B cell (primary cell): ENCODE data around the gene SERPINE2. TPM values are rescaled to one million over a fixed set of nuclear protein-coding genes. Genes with fewer than 3 reads are reported as not detected.

Experiments used
- ATAC-seq: fragments of 200-7000 bp; cut with Tn5 transposase; one replicate; pipeline ENCODE4 v1.10.0; 2021; ENCODE audit warnings: low read depth, mild to moderate bottlenecking, moderate number of reproducible peaks, moderate library complexity
- CTCF ChIA-PET: fragments of 350-600 bp; sonication (Branson Sonifier 250); formaldehyde crosslinking; loops from one replicate; lab custom pipeline; 2021; ENCODE audit warnings: antibody characterized with exemption, inconsistent platforms; lab: Charles Lee
- POLR2A ChIA-PET: fragments of 350-600 bp; sonication (Branson Sonifier 250); formaldehyde crosslinking; loops from one replicate; lab custom pipeline; 2021; ENCODE audit warnings: antibody characterized with exemption; lab: Charles Lee
- DNase-seq: peaks from one replicate; pipeline ENCODE4 v3.0.0; 2013
- H2AFZ ChIP-seq: 2 replicates; pipeline ENCODE4 v1.6.1; 2012; ENCODE audit warnings: mild to moderate bottlenecking, low read depth, low read length; ENCODE audit not compliant: insufficient read depth, poor library complexity, severe bottlenecking
- H3K27ac ChIP-seq, 2 donors: 1 replicate in 1 of 2; 2 replicates in 1 of 2; pipeline ENCODE4 v1.5.1; 2012 to 2013; ENCODE audit warnings: low read length in 2 of 2, mild to moderate bottlenecking in 2 of 2, moderate library complexity in 1 of 2
- H3K27me3 ChIP-seq, 4 experiments: fragments of 200-600 bp in 1 of 4; sonication (generic) in 1 of 4; replicated peaks in 1 of 4; 1 replicate in 2 of 4; 2 replicates in 2 of 4; pipeline versions ENCODE4 v1.6.1 to v1.7.0; 2013 to 2016; ENCODE audit warnings: low read length in 3 of 4, mild to moderate bottlenecking in 2 of 4, mixed read lengths in 1 of 4, moderate library complexity in 1 of 4; ENCODE audit not compliant: insufficient read depth in 4 of 4, control insufficient read depth in 3 of 4; ENCODE audit errors: control extremely low read depth in 1 of 4
- H3K36me3 ChIP-seq, 2 experiments: replicated peaks in 1 of 2; 1 replicate in 1 of 2; 2 replicates in 1 of 2; pipeline versions ENCODE4 v1.6.1 to v1.7.1; 2013; ENCODE audit warnings: low read length in 1 of 2; ENCODE audit not compliant: insufficient read depth in 2 of 2, control insufficient read depth in 1 of 2; ENCODE audit errors: control extremely low read depth in 1 of 2, extremely low read depth in 1 of 2
- H3K4me1 ChIP-seq, 2 donors: fragments of 200-600 bp in 1 of 2; sonication (generic) in 1 of 2; 1 replicate in 1 of 2; 2 replicates in 1 of 2; pipeline versions ENCODE4 v1.5.1 to v1.6.1; 2013 to 2017; ENCODE audit warnings: low read length in 2 of 2; ENCODE audit not compliant: control insufficient read depth in 2 of 2, insufficient read depth in 2 of 2
- H3K4me2 ChIP-seq: replicated peaks from 2 replicates; pipeline ENCODE3; 2012; ENCODE audit warnings: mild to moderate bottlenecking, low read depth, low read length; ENCODE audit not compliant: poor library complexity, severe bottlenecking
- H3K4me3 ChIP-seq, 5 experiments: fragments of 200-600 bp in 1 of 5; sonication (generic) in 1 of 5; 1 replicate in 3 of 5; 2 replicates in 2 of 5; pipeline versions ENCODE4 v1.5.1 to v1.7.0; 2011 to 2016; ENCODE audit warnings: low read length in 4 of 5, mild to moderate bottlenecking in 4 of 5, low read depth in 2 of 5, control low read depth in 1 of 5, moderate library complexity in 1 of 5; ENCODE audit not compliant: insufficient read depth in 1 of 5; ENCODE audit errors: control extremely low read depth in 1 of 5, extremely low read depth in 1 of 5
- H3K79me2 ChIP-seq: fragments of 200-600 bp; sonication (generic); one replicate; pipeline ENCODE4 v1.6.0; 2016; ENCODE audit warnings: low read length; ENCODE audit not compliant: control insufficient read depth, insufficient read depth
- H3K9ac ChIP-seq: fragments of 200-600 bp; sonication (generic); 2 replicates; pipeline ENCODE4 v1.6.1; 2017; ENCODE audit warnings: mild to moderate bottlenecking, low read length, moderate library complexity
- H3K9me3 ChIP-seq, 3 donors: one replicate each; pipeline versions ENCODE4 v1.6.1 to v1.7.1; 2013; ENCODE audit warnings: low read length in 2 of 3; ENCODE audit not compliant: control insufficient read depth in 2 of 3, insufficient read depth in 1 of 3; ENCODE audit errors: control extremely low read depth in 1 of 3
- H4K20me1 ChIP-seq: 2 replicates; pipeline ENCODE4 v1.6.0; 2012; ENCODE audit warnings: mild to moderate bottlenecking, low read length; ENCODE audit not compliant: insufficient read depth, control insufficient read depth, poor library complexity, severe bottlenecking
- H3K27ac Mint-ChIP-seq: one replicate; pipeline ENCODE4 v1.8.0; 2021; ENCODE audit warnings: mixed read lengths
- H3K27me3 Mint-ChIP-seq: one replicate; pipeline ENCODE4 v1.8.0; 2021; ENCODE audit warnings: mixed read lengths
- H3K4me1 Mint-ChIP-seq: one replicate; pipeline ENCODE4 v1.8.0; 2021; ENCODE audit warnings: mixed read lengths
- H3K4me3 Mint-ChIP-seq: one replicate; pipeline ENCODE4 v1.8.0; 2021; ENCODE audit warnings: mixed read lengths
- H3K9me3 Mint-ChIP-seq: one replicate; pipeline ENCODE4 v1.8.0; 2022; ENCODE audit warnings: mixed read lengths; ENCODE audit not compliant: insufficient read depth
- CTCF ChIP-seq: fragments of 200-600 bp; IDR thresholded peaks from one replicate; pipeline ENCODE4 v1.8.0; 2022; ENCODE audit warnings: antibody characterized with exemption, mild to moderate bottlenecking
- EZH2 ChIP-seq: IDR thresholded peaks from 2 replicates; pipeline ENCODE4 v1.6.1; 2012; ENCODE audit warnings: borderline replicate concordance, low read depth, mild to moderate bottlenecking, moderate library complexity, low read length; ENCODE audit not compliant: insufficient read depth, poor library complexity, severe bottlenecking
- WGBS: methylation state at CpG from one replicate; pipeline ENCODE4 v1.1.5; 2013; ENCODE audit warnings: missing lambda C conversion rate; ENCODE audit not compliant: insufficient coverage; 5-methylcytosine and 5-hydroxymethylcytosine counted together
- intact Hi-C: fragments of 100-400 bp; cut with micrococcal nuclease; formaldehyde crosslinking; loops from one replicate; pipeline ENCODE4 v1.10.0; 2022
- polyA plus RNA-seq: library from polyadenylated mRNA; depleted of rRNA; stranded (reverse); fragments of >200 nt; gene quantifications from 2 replicates; pipeline ENCODE4 v1.2.3, GENCODE V29; 2012
- total RNA-seq, 2 donors: library from RNA; stranded (reverse); fragments of 120-200 nt in 1 of 2; gene quantifications; 1 replicate in 1 of 2; 2 replicates in 1 of 2; pipeline versions ENCODE4 v1.2.3 to v1.2.4, GENCODE V29; 2013 to 2022

Gene SERPINE2
- total and polyA plus RNA-seq, 2 donors (not counting 1 experiment from before 2014, with no cell fraction given), result 0.45 to 1.8 TPM

- peaks cover under 1% of the 10 kb centered on the region for H3K9me3 Mint-ChIP-seq
- intact Hi-C loops, result no loop called here
- Histone ChIP-seq H3K27ac (peak overlapping the region in 1 of 2 donors; percentile 6), H2AFZ (no peak overlapping the region), H3K4me3 (no peak overlapping the region), H4K20me1 (peaks cover 32% of the 10 kb centered on the region), H3K9me3 (peaks cover 0 to 3% (median 0%) of the 10 kb centered on the region in 3 donors), H3K79me2 (peaks cover 89% of the 10 kb centered on the region), H3K4me1 (peaks cover 20 to 26% of the 10 kb centered on the region in 2 donors), H3K9ac (no peak overlapping the region), H3K4me2 (no peak overlapping the region), H3K36me3 (no peaks in the 10 kb centered on the region), H3K27me3 (no peaks in the 10 kb centered on the region)
- peaks cover 67% of the 10 kb centered on the region for H3K4me1 Mint-ChIP-seq
- ChIA-PET POLR2A (interaction anchor here (0.7 kb wide), 1 partner anchor 37 kb away, joined by 3 read pairs; no protein-coding TSS in a partner anchor), CTCF (interaction anchor here (0.7 kb wide), 2 partner anchors 37 to 208 kb away, joined by 3 to 4 read pairs; no protein-coding TSS in a partner anchor)
- H3K27ac Mint-ChIP-seq, result no peak overlapping the region
- ATAC-seq (no peak), DNase-seq (no peak)
- H3K4me3 Mint-ChIP-seq, result no peak overlapping the region
- H3K27me3 Mint-ChIP-seq, result no peaks in the 10 kb centered on the region
- TF ChIP-seq CTCF (no peak), EZH2 (no peak)
- 100% methylated on average over 1 of the region's 6 CpGs for WGBS
These were observed 106.0 kb downstream of the SERPINE2 start for GRCh38 chr2:223932816-223933800.
